Liver (tissue), 3 donors: ENCODE results near the gene WNT4.

Experiments used
- EGR1 ChIP-seq, 2 donors: IDR thresholded peaks; 2 replicates each; pipeline ENCODE4 v1.6.1; 2016 to 2018; ENCODE audit warnings: antibody characterized with exemption in 2 of 2, low read depth in 2 of 2
- JUND ChIP-seq, 2 donors: IDR thresholded peaks; 2 replicates each; pipeline ENCODE4 v1.6.1; 2016; ENCODE audit warnings: antibody characterized with exemption in 2 of 2
- RAD21 ChIP-seq, 2 donors: IDR thresholded peaks; 2 replicates each; pipeline ENCODE4 v1.6.1; 2016; ENCODE audit warnings: antibody characterized with exemption in 2 of 2, mild to moderate bottlenecking in 2 of 2
- REST ChIP-seq: IDR thresholded peaks from 2 replicates; pipeline ENCODE4 v1.6.1; 2016; ENCODE audit warnings: antibody characterized with exemption, mild to moderate bottlenecking
- TF ChIP-seq, protein P1 (sequence below): fragments of 150-350 bp; IDR thresholded peaks from 2 replicates; pipeline ENCODE4 v1.5.1; 2017; ENCODE audit warnings: improper control_type of control experiment, low read depth, low read length; ENCODE audit not compliant: missing input control
- TF ChIP-seq, protein P2 (sequence below): IDR thresholded peaks from 2 replicates; pipeline ENCODE4 v1.6.1; 2016; ENCODE audit warnings: antibody characterized with exemption
- TF ChIP-seq, protein P3 (sequence below): IDR thresholded peaks from 2 replicates; pipeline ENCODE4 v1.6.1; 2016; ENCODE audit warnings: antibody characterized with exemption
- donor health status: healthy.
- donor health status: healthy.

DNA sequence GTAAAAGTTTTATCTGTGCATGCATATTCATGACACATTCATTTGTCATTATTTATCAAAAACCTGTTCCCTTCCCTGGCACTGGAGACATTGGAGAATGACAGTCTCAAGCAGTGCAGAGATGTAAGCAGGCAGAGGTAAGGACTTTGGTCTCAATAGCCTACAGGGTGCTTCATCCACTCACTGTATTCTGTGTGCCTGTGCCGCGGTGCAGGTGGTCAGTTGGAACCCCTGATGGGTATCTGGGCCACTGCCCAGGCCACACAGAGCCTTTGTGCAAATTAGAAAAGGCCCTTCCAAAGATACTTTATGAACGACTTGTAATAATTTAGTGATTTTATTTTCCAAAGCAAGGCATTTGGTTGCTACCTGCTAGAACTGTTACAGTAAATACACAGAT, 46.4 kb downstream of the WNT4 start:
- TF ChIP-seq, protein P1, sequence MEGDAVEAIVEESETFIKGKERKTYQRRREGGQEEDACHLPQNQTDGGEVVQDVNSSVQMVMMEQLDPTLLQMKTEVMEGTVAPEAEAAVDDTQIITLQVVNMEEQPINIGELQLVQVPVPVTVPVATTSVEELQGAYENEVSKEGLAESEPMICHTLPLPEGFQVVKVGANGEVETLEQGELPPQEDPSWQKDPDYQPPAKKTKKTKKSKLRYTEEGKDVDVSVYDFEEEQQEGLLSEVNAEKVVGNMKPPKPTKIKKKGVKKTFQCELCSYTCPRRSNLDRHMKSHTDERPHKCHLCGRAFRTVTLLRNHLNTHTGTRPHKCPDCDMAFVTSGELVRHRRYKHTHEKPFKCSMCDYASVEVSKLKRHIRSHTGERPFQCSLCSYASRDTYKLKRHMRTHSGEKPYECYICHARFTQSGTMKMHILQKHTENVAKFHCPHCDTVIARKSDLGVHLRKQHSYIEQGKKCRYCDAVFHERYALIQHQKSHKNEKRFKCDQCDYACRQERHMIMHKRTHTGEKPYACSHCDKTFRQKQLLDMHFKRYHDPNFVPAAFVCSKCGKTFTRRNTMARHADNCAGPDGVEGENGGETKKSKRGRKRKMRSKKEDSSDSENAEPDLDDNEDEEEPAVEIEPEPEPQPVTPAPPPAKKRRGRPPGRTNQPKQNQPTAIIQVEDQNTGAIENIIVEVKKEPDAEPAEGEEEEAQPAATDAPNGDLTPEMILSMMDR: no peak
- TF ChIP-seq, protein P2, sequence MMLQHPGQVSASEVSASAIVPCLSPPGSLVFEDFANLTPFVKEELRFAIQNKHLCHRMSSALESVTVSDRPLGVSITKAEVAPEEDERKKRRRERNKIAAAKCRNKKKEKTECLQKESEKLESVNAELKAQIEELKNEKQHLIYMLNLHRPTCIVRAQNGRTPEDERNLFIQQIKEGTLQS: no peak
- TF ChIP-seq REST: no peak
- no peak for TF ChIP-seq JUND (IDR thresholded peaks at IDR 0.05)
- TF ChIP-seq, protein P3, sequence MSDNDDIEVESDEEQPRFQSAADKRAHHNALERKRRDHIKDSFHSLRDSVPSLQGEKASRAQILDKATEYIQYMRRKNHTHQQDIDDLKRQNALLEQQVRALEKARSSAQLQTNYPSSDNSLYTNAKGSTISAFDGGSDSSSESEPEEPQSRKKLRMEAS: no peak
- no peak for TF ChIP-seq EGR1 (IDR thresholded peaks at IDR 0.05; ENCODE audit: low read depth in 2 of 2)
- no peak for TF ChIP-seq RAD21 (IDR thresholded peaks at IDR 0.05)
